Stimulated activated naive CD8-positive, alpha-beta T cell treated with anti-CD3 and anti-CD28 coated beads, Interleukin-15, Interleukin-2, amounts not matched to agents 100 ng/mL and 50 ng/mL, for 24 hours (primary cell): Measurements from ENCODE around the gene OGDHL.

Experiments
- H3K27ac Mint-ChIP-seq: one replicate; pipeline ENCODE4 v1.8.0; 2021; ENCODE audit warnings: mild to moderate bottlenecking, mixed read lengths
- H3K27me3 Mint-ChIP-seq: one replicate; pipeline ENCODE4 v1.8.0; 2021; ENCODE audit warnings: mixed read lengths
- H3K36me3 Mint-ChIP-seq: one replicate; pipeline ENCODE4 v1.8.0; 2021; ENCODE audit warnings: low read depth, mixed read lengths
- H3K4me1 Mint-ChIP-seq: one replicate; pipeline ENCODE4 v1.8.0; 2021; ENCODE audit warnings: low read depth, mixed read lengths
- H3K4me3 Mint-ChIP-seq: one replicate; pipeline ENCODE4 v1.8.0; 2021; ENCODE audit warnings: mild to moderate bottlenecking, mixed read lengths
- H3K9me3 Mint-ChIP-seq: one replicate; pipeline ENCODE4 v1.8.0; 2021; ENCODE audit warnings: mixed read lengths

Gene OGDHL

DNA sequence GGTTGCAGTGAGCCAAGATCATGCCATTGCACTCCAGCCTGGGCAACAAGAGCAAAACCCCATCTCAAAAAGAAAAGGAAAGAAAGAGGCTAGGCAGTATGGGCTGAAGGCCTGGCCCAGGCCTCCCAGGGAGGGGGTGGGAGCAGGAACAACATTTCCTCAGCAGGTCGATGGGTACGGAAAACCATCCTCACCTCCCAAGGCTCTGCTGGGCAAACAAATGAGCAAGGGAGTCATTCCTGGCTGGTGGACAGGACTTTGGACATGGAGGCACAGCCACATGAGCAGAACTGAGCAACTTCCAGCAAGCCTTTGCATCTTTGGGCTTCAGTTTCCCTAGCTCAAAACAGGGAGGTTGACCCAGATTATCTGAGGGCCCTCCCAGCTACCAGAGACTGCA lies 13.0 kb downstream of the OGDHL start:
- H3K4me1 Mint-ChIP-seq: no peaks in the 10 kb centered on the region

DNA sequence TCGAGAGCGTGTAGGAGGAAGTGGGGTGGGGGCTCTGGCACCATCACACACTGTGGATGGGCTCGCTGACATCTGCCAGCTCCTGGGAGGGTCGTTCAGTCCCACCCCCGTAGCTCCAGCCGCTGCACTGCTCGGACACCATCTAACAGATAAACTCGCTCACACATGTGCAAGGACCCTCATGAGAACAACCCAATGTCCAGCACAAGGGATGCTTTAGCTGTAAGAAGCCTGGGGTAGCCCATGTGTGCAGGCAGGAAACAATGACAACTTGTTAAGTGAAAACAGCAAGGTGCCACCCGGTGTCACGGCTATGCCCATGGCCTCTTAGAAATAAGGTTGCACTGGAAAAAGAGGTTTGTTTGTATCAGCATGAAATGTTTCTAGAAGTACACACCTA lies 14.1 kb downstream of the OGDHL start:
- no peaks in the 10 kb centered on the region for H3K9me3 Mint-ChIP-seq
- no peaks in the 10 kb centered on the region for H3K4me1 Mint-ChIP-seq
- H3K27ac Mint-ChIP-seq: no peak overlapping the region
- H3K27me3 Mint-ChIP-seq: no peaks in the 10 kb centered on the region
- H3K36me3 Mint-ChIP-seq: no peaks in the 10 kb centered on the region
- H3K4me3 Mint-ChIP-seq: no peak overlapping the region

More for the DNA sequence above, 13.0 kb downstream of the OGDHL start:
- Mint-ChIP-seq H3K27ac (no peak overlapping the region), H3K27me3 (no peaks in the 10 kb centered on the region), H3K36me3 (no peaks in the 10 kb centered on the region), H3K9me3 (no peaks in the 10 kb centered on the region), H3K4me3 (no peak overlapping the region)

DNA sequence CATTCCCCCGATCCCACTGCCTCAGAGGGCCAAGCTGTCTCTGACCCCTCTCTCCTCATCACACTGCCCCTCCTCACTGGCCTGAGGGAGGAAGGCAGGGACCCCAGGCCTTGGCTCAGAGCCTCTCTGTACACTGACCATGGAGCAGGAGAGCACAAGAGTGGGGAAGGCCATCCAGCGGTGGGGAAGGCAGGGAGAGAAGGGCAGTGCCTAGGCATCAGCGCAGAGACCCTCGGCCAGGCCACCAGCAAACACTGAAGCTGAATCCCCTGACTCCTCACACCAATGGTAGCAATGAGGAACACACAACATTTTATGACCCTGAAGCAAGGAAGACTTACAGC lies 14.8 kb downstream of the OGDHL start:
- no peaks in the 10 kb centered on the region for H3K27me3 Mint-ChIP-seq
- H3K4me1 Mint-ChIP-seq: no peaks in the 10 kb centered on the region
- no peak overlapping the region for H3K27ac Mint-ChIP-seq
- no peak overlapping the region for H3K4me3 Mint-ChIP-seq
- no peaks in the 10 kb centered on the region for H3K36me3 Mint-ChIP-seq
- no peaks in the 10 kb centered on the region for H3K9me3 Mint-ChIP-seq

DNA sequence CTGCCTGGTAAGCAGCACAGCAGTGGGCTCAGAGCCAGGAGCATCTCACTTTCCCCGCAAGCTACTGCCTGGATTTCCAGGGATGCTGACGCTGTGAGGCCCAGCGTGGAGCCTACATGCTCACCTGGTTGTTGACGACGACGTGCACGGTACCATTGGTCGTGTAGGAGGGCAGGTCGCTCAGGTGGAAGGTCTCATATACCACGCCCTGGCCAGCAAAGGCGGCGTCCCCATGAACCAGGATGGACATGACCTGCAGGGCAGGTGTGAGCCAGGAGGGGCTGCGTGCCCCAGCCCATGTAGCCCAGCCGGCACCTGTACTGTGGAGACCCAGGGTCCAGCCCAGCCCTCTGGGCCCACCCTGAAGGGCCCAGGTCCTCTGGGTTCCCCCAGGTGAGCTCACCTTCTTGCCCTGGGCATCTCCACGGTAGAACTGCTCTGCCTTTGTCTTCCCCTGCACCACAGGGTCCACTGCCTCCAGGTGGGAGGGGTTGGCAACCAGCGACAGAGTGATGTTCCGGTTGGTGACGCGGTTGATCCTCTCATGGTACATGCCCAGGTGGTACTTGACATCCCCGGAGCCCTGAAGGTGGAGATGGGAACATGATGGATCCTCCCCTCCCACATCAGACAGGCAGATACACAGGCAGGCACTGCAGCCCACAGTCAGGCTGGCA lies 15.4 kb downstream of the OGDHL start:
- Mint-ChIP-seq H3K36me3 (no peaks in the 10 kb centered on the region), H3K4me3 (no peak overlapping the region), H3K4me1 (no peaks in the 10 kb centered on the region), H3K9me3 (peaks cover 3% of the 10 kb centered on the region), H3K27ac (no peak overlapping the region), H3K27me3 (no peaks in the 10 kb centered on the region)

DNA sequence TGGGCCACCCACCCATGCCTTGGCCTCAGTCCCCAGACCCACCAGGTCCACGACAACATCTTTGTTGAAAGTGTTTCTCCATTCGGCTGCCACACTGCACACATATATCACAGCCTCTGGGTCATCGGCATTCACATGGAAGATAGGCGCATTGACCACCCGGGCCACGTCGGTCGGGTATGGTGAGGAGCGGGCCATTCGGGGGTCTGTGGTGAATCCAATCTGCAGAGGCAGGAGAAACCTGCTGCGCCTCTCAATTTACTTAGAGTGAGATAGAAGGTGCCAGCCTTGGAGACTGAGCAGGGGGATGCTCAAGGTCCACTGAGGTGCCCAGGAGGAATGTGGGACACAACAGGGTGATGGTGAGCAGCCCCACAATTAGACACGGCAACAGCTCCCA lies 16.4 kb downstream of the OGDHL start:
- Mint-ChIP-seq H3K36me3 (no peaks in the 10 kb centered on the region), H3K9me3 (peaks cover 5% of the 10 kb centered on the region), H3K27me3 (no peaks in the 10 kb centered on the region), H3K4me1 (no peaks in the 10 kb centered on the region), H3K27ac (no peak overlapping the region), H3K4me3 (no peak overlapping the region)

DNA sequence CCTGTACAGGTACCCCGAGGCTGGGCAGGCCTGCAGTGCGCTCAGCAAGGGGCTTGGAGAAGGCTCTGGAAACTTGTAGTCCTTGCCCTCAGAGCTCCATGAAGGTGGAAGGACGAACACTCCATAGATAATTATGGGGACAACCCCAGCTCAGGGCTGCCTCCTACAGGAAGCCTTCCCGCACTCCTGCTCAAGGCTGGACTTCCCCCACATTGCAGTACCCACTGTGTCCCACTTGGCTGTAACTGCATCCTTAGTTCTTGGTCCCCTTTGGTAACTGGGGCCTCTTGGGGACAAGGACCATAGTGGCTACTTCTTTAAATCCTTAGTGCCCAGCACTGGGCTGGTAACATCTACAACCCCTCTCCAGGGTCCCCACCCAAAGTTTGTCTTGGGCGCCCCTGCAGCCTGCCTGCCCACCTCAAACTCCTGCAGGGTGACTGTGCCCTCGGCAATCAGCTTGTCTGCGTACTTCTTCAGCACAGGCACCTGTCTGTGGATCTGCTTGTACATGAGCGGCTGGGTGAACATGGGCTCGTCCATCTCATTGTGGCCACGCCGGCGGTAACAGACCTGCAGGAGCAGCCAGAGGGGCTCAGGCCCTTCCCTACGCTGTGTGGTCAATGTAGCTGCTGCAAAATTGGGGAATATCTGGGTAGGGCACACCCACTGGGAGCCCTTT lies 17.1 kb downstream of the OGDHL start:
- Mint-ChIP-seq H3K4me3 (no peak overlapping the region), H3K9me3 (peaks cover 5% of the 10 kb centered on the region), H3K4me1 (no peaks in the 10 kb centered on the region), H3K36me3 (no peaks in the 10 kb centered on the region), H3K27me3 (no peaks in the 10 kb centered on the region), H3K27ac (no peak overlapping the region)

DNA sequence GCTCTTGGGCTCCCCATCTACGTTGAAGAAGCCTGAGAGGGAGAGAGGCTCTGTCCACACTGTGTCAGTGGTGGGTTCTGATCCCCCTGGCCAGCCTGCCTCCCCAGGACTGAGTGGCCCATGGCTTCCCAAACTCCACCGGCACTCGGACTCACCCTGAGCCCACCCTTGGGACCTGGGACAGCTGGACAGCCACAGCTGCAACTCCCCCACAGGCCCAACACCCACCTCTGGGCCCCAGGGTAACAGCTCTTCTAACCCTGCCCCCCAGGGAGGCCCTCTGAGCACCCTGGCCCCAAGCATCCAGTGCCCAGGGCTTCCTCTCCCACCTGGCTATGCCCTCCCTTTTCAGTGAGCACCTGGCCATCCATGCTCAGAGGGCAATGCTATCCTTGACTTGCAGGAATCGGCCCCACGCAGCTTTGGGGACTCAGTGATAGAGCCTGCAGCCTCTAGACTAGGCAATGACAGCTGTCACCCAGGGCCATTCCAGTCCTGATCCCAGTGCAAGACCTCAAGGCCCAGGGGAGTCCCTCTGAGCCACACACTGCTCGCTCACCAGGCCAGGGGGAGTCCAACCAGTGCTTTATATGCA lies 17.9 kb downstream of the OGDHL start:
- Mint-ChIP-seq H3K36me3 (no peaks in the 10 kb centered on the region), H3K27me3 (no peaks in the 10 kb centered on the region), H3K4me1 (no peaks in the 10 kb centered on the region), H3K9me3 (peaks cover 5% of the 10 kb centered on the region), H3K27ac (no peak overlapping the region), H3K4me3 (no peak overlapping the region)

DNA sequence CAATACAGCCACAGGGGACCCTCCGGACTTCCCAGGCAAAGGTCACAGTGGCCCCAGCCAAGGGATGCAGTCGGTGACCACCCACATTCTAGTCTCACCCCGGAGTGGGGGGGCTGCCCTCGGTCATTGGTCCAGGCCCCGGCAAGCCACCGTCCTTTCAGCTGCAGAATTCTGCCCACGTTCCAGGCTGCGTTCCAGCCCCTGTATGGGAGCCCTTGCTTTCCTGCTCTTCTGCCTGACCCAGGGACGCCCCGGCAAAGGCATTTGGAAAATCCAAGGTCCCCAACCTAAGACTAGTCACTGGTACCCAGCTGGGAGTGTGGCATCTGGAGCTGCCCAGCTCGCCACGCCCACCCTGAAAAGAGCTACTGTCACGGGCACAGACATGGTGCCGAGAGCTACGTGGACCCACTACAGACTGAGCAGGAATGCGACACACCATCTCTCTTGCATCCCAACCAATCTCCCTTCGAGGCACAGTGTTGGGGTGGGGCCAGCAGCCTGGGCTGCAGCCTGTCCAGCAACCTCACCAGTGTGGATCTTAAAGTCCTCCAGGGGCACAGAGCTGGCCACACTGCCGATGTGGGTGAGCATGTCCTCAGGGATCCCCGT lies 18.6 kb downstream of the OGDHL start:
- Mint-ChIP-seq H3K27me3 (no peaks in the 10 kb centered on the region), H3K4me3 (no peak overlapping the region), H3K4me1 (no peaks in the 10 kb centered on the region), H3K27ac (no peak overlapping the region), H3K36me3 (no peaks in the 10 kb centered on the region), H3K9me3 (peaks cover 5% of the 10 kb centered on the region)

DNA sequence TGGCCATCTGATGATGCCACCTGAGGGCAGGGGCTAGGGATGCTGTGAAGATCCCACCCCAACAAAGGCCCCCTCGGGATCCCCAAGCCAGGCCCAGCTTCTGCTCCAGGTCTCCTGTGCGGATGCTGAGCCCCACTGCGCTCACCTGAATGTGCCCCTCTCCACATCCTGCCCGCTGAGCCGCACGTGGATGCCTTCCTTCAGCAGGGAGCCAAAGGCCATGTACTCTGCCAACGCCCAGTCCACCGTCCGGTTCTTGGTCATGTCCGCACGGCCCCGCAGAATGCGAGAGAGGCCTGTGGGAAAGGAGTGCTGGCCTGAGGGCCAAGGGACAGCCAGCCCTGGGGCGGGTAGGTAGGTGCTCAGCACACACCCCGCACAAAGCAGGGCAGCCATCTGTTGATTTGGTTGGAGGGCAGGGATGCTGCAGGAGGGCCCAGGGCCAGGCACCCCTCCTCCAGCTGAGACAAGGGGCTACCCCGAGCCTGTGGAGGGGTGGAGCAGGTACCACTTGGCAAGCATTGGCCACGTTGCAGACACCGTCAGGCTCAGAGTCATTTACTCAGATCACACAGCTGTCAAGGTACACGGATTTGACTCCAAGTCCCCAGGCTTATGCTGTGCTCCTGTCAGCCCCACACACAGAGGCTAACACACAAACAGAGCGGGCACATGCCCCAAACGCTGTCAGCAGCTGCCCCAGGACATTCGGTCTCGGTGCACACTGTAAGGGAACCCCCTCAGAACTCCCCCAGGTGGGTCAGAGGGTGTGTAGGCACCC lies 19.2 kb downstream of the OGDHL start:
- H3K36me3 Mint-ChIP-seq: no peaks in the 10 kb centered on the region
- H3K4me1 Mint-ChIP-seq: no peaks in the 10 kb centered on the region
- H3K27ac Mint-ChIP-seq: no peak overlapping the region
- H3K27me3 Mint-ChIP-seq: no peaks in the 10 kb centered on the region
- peaks cover 5% of the 10 kb centered on the region for H3K9me3 Mint-ChIP-seq
- H3K4me3 Mint-ChIP-seq: no peak overlapping the region

DNA sequence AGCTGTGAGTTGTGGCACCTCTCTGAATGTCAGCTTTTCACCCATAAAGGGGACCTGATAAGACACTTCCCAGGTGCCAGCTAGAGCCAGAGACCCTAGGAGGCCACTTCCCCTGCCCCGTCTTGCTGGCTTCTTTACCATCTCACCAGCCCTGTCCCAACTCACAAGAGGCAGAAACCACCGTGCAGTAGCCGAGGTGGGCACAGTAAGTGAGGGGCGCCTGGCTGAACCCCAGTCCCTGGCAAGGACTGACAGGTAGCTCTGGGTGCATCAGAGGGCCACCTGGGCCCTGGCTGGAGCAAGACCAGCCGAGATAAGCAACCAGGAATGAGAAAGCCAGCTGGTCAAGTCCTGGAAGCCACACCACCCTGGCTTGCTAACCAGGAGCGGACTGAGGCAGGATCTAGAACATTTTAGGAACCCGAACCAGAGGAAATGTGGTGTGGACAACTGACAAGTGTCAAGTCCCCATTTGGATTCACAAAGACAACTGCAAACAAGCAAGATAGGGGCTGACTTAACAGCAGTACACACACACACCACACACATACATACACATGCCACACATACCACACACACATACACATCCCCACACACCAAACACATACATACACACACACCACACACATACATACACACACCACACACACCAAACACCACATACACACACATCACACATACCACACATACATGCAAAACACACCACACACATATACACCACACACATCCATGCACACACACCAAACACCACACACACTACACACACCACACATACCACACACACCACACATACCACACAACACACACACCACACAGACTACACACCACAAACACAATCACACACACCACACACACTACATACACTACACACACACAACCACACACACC lies 20.8 kb downstream of the OGDHL start:
- Mint-ChIP-seq H3K9me3 (peaks cover 5% of the 10 kb centered on the region), H3K4me3 (no peak overlapping the region), H3K4me1 (no peaks in the 10 kb centered on the region), H3K27me3 (no peaks in the 10 kb centered on the region), H3K36me3 (no peaks in the 10 kb centered on the region), H3K27ac (no peak overlapping the region)

DNA sequence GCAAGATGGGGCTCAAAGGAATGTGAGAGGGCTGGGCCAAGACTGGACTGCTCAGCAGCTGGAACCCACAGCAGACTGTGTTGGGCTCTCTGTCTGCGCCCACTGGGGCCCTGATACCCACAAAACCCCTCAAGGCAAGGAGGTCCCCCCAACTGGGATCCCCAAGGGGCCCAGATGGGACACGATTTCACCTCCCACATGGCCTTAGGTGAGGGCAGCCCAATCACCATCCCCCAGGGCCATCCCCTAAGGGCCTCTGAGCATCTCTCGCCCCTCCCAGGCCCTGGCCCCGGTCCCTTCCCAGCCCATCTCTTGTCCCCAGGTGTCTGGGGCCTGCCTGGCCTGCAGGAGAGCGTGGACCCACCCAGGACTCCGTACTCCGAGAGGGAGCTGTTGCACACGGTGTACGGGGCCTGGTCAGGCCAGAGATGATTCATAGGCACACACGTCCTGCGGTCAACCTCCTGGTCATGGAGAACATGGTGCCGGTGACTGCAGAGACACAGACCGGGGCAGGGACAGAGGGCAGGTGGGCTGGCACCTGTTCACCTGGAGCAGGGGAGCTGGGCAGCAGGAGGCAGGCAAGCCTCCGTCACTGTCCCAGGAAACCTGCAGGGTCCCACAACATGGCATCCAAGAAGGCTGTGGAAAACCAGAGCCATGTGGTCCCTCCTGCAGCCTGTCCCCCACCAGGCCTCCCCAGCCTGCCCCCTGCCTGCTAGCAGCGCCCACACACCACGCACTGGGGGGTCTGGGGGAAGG lies 21.6 kb downstream of the OGDHL start:
- no peaks in the 10 kb centered on the region for H3K27me3 Mint-ChIP-seq
- no peaks in the 10 kb centered on the region for H3K4me1 Mint-ChIP-seq
- no peaks in the 10 kb centered on the region for H3K36me3 Mint-ChIP-seq
- no peak overlapping the region for H3K27ac Mint-ChIP-seq
- peaks cover 5% of the 10 kb centered on the region for H3K9me3 Mint-ChIP-seq
- H3K4me3 Mint-ChIP-seq: no peak overlapping the region

DNA sequence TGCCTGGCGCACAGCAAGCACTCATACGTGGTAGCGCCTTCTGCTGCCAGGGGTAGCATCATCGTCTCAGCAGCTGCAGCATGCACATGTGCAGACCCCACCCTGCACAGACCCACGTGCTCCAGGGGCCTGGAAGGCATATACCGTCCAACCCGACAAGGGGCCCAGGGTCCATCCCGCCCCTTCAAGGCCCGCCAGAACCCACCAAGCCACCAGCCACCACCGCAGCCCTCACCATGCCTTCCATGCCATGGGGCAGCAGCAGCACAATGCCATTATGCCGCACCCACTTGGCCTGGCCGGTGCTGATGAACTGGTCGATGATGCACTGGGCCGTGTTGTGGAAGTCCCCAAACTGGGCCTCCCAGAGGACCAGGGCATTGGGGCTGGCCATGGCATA lies 22.7 kb downstream of the OGDHL start:
- H3K27me3 Mint-ChIP-seq: no peaks in the 10 kb centered on the region
- no peaks in the 10 kb centered on the region for H3K4me1 Mint-ChIP-seq
- no peaks in the 10 kb centered on the region for H3K36me3 Mint-ChIP-seq
- H3K27ac Mint-ChIP-seq: no peak overlapping the region
- H3K4me3 Mint-ChIP-seq: no peak overlapping the region
- H3K9me3 Mint-ChIP-seq: peaks cover 5% of the 10 kb centered on the region

DNA sequence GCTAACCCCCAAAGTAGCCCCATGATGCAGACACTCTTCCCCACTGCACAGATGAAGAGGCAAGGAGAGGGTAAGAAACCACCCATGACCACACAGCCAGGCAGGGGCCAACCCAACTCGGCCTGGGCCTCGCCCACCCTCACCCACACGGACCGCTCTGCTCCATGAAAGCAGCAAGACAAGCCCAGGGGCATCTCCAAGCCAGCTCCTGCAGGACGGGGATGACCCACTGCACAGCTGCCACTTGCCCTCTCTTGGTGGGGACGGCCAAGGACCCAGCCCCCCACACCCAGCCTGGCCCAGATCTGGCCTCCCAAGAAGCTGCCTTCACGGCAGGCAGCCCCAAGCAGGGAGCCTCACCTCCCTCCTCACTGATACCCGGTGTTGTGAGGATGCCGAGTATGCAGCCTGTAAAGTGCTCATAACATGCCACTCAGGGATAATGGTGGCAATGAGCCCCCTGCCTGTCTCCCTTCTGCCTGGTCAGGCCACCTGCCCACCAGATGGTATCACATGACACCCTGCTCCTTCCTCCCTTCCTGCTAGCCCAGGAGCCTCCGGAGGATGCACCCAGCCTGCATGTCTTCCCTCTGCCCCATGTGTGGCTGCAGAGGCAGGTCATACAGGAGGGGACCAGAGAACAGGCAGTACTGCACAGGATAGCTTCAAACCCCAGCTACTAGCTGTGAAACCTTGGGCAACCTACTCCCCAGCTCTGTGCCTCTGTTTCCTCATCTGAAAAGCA lies 23.3 kb downstream of the OGDHL start:
- Mint-ChIP-seq H3K27me3 (no peaks in the 10 kb centered on the region), H3K9me3 (peaks cover 5% of the 10 kb centered on the region), H3K4me3 (no peak overlapping the region), H3K27ac (no peak overlapping the region), H3K36me3 (no peaks in the 10 kb centered on the region), H3K4me1 (no peaks in the 10 kb centered on the region)
